AG04449 (cell line): ENCODE data around the gene ARHGDIA.
"Not testable (repeated sequence)": the region's sequence is repeated elsewhere in the genome, so short reads cannot be mapped to it uniquely, and the experiment has no call there.

Experiments
- CTCF ChIA-PET: fragments of 350-600 bp; formaldehyde crosslinking; extraction: SDS; loops from one replicate; lab custom pipeline; 2021; ENCODE audit warnings: antibody characterized with exemption; lab: Yijun Ruan, JAX
- POLR2A ChIA-PET: fragments of 400-600, 350-600 bp; formaldehyde crosslinking; extraction: SDS; loops from one replicate; lab custom pipeline; 2020; ENCODE audit warnings: antibody characterized with exemption, inconsistent platforms; lab: Yijun Ruan, JAX
- DNase-seq: peaks from one replicate; pipeline ENCODE4 v3.0.0-alpha.2; 2010; ENCODE audit warnings: low read depth, low spot score
- H3K4me3 ChIP-seq: 2 replicates; pipeline ENCODE4 v1.5.1; 2011; ENCODE audit warnings: low read depth, mild to moderate bottlenecking, control low read depth, low read length
- CTCF ChIP-seq: IDR thresholded peaks from one replicate; pipeline ENCODE4 v1.5.1; 2011; ENCODE audit warnings: mild to moderate bottlenecking, moderate library complexity, low read length, control low read depth, inconsistent platforms; ENCODE audit not compliant: insufficient read depth; ENCODE audit errors: missing control alignments

The ARHGDIA gene

GRCh38 chr17:81842725-81843504, 28.2 kb downstream of the ARHGDIA start:
- DNase-seq = no peak
- ChIA-PET POLR2A (interaction anchor here (0.8 to 1.6 kb wide), 2 partner anchors 10 to 18 kb away, joined by 3 to 6 read pairs; partner anchors contain the start of gene MCRIP1), CTCF (interaction anchor here (1.8 to 2.9 kb wide), 2 partner anchors 9 to 10 kb away, joined by 9 to 12 read pairs; partner anchors contain the start of genes MCRIP1 and PPP1R27)

GRCh38 chr17:81842378-81842724, 28.8 kb downstream of the ARHGDIA start:
- ChIA-PET POLR2A (interaction anchor here (0.8 to 1.6 kb wide), 3 partner anchors 9 to 19 kb away, joined by 3 to 6 read pairs (median 5); partner anchors contain the start of gene MCRIP1), CTCF (interaction anchor here (1.8 to 2.9 kb wide), 2 partner anchors 8 to 11 kb away, joined by 9 to 12 read pairs; partner anchors contain the start of genes MCRIP1 and PPP1R27)
- no peak overlapping the region for H3K4me3 ChIP-seq
- no peak for TF ChIP-seq CTCF
- no peak for DNase-seq

More at GRCh38 chr17:81842725-81843504, 28.2 kb downstream of the ARHGDIA start:
- no peak for TF ChIP-seq CTCF
- no peak overlapping the region for H3K4me3 ChIP-seq

DNA sequence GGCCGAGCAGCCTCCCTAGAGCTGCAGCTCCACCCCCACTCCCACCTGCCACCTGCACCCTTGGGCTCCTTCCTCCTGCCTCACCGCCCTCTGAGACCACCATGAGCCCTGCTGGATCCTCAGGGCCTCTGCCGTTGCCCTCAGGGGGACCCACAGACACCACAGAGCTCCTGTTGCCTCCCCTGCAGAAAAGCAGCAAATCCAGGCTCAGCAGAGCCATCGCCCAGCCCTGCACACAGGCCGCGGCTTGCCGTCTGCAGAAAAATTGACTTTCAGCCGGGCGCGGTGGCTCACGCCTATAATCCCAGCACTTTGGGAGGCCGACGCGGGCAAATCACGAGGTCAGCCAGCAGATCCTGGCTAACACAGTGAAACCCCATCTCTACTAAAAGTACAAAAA, 29.3 kb downstream of the ARHGDIA start:
- ChIA-PET POLR2A (interaction anchor here (1.1 to 1.6 kb wide), 3 partner anchors 9 to 111 kb away, joined by 3 to 6 read pairs (median 5); partner anchors contain the start of gene MCRIP1), CTCF (interaction anchor here (0.7 to 2.9 kb wide), 3 partner anchors 8 to 241 kb away, joined by 3 to 12 read pairs (median 9); partner anchors contain the start of genes MCRIP1 and PPP1R27)
- H3K4me3 ChIP-seq = no peak overlapping the region
- DNase-seq = no peak
- TF ChIP-seq CTCF = no peak

DNA sequence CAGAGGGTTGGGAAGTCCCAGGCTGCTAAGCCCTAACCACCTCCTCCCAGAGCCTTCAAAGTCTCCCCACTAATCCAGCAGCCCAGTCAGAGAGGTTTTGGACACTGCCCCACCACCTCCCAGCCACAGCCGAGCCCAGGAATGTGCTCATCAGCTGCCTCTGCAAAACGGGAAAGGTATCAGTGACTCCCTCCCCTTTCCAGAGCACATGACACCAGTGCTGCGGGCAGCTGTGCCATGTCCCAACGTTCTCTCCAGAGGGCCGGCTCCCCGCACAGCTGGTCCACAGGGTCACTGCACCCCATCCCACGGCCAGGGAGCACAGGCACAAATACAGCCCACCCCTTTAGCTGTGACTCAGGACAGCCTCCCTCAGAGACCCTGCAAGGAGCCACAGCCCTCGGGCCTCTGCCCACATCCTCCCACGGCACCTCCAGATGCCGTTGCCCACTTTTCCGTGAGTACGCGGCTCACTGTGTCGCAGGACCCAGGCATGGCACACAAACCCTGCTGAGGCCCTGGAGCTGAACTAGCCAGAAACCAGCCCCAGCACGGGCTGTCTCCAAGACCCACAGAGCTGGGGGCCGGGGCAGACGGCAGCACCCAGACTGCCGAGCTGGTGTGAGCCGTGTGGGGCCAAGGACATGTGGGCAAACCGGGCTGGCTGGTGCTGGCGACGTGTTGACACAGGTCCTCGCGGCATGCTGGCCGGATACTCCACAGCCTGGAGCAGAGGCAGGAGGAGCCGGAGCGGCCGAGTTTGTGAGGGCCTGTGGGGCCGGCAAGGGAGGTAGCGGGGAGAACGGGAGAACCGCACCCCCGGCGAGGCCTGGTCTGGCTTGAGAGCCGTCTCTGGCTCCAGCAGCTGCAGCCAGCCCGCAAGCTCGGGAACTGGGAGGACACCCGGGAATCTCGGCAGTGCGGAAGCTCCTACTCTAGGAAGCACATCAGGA, 30.0 kb downstream of the ARHGDIA start:
- H3K4me3 ChIP-seq = no peak overlapping the region
- no peak for DNase-seq
- TF ChIP-seq CTCF = no peak
- CTCF ChIA-PET = interaction anchor here (0.7 to 2.9 kb wide), 2 partner anchors 12 to 240 kb away, joined by 3 to 12 read pairs; no protein-coding TSS in a partner anchor
- POLR2A ChIA-PET = interaction anchor here (0.5 to 1.6 kb wide), 6 partner anchors 8 to 142 kb away, joined by 3 to 6 read pairs (median 4); partner anchors contain the start of gene MCRIP1

DNA sequence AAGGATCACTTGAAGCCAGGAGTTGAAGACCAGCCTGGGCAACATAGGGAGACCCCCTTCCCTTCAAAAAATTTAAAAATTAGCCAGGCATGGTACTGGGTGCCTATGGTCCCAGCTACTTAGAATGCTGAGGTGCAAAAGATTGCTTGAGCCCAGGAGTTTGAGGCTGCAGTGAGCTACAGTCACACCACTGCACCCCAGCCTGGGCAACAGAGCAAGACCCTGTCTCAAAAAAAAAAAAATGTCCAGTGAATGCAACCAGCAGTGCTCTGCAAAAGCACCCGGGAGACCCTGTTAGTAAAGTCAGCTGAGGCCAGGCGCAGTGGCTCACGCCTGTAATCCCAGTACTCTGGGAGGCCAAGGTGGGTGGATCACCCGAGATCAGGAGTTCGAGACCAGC, 31.1 kb downstream of the ARHGDIA start:
- POLR2A ChIA-PET = interaction anchor here (1.1 kb wide), 1 partner anchor 15 kb away, joined by 3 read pairs; no protein-coding TSS in a partner anchor
- DNase-seq, H3K4me3 ChIP-seq, CTCF ChIA-PET: not testable (repeated sequence)

- CTCF ChIA-PET = interaction anchor here (1.4 kb wide), 1 partner anchor 106 kb away, joined by 4 read pairs; no protein-coding TSS in a partner anchor
- H3K4me3 ChIP-seq = no peak overlapping the region
- no peak for TF ChIP-seq CTCF
- POLR2A ChIA-PET = no interaction called here
- DNase-seq = no peak
Observed at GRCh38 chr17:81839301-81839700, 31.8 kb downstream of the ARHGDIA start.
